ENCODE data around the gene ZNF175. TPM values are rescaled to one million over a fixed set of nuclear protein-coding genes. Genes with fewer than 3 reads are reported as not detected.

The ZNF175 gene
- total RNA-seq, 2 donors from 2014 or later: 10.8 to 11.3 TPM

- Histone ChIP-seq H3K9ac (ENCODE audit: extremely low read depth, low read length, poor library complexity, severe bottlenecking) (no peak overlapping the region), H3K27ac (ENCODE audit: low read depth, low read length) (no peak overlapping the region), H3K9me3 (ENCODE audit: control insufficient read depth, low read length) (no peaks in the 10 kb centered on the region), H3K36me3 (ENCODE audit: control insufficient read depth, insufficient read depth, low read length) (no peaks in the 10 kb centered on the region), H3K4me1 (ENCODE audit: control insufficient read depth, insufficient read depth, low read length) (no peaks in the 10 kb centered on the region), H3K4me3 (ENCODE audit: low read length) (no peak overlapping the region), H3K27me3 (ENCODE audit: control insufficient read depth, insufficient read depth, low read length, poor library complexity, severe bottlenecking) (peaks cover 11% of the 10 kb centered on the region)
- DNase-seq: no peak
- 49 to 67% methylated on average over 3 of the region's 3 CpGs for WGBS, 2 experiments (ENCODE audit: insufficient coverage in 1 of 2, insufficient read length in 1 of 2)
- Mint-ChIP-seq H3K4me1 (peaks cover 8% of the 10 kb centered on the region), H3K9me3 (peaks cover 6% of the 10 kb centered on the region), H3K4me3 (no peak overlapping the region), H3K27me3 (ENCODE audit: insufficient read depth) (peaks cover 32% of the 10 kb centered on the region), H3K36me3 (ENCODE audit: low read depth) (no peaks in the 10 kb centered on the region), H3K27ac (no peak overlapping the region)
- TF ChIP-seq CTCF (conservative IDR thresholded peaks at IDR 0.05): no peak
Observed at GRCh38 chr19:51551673-51552432, 19.2 kb upstream of the ZNF175 start.

GRCh38 chr19:51552608-51552995, 18.5 kb upstream of the ZNF175 start:
- Histone ChIP-seq H3K36me3 (ENCODE audit: control insufficient read depth, insufficient read depth, low read length) (no peaks in the 10 kb centered on the region), H3K9ac (ENCODE audit: extremely low read depth, low read length, poor library complexity, severe bottlenecking) (no peak overlapping the region), H3K4me3 (ENCODE audit: low read length) (no peak overlapping the region), H3K27me3 (ENCODE audit: control insufficient read depth, insufficient read depth, low read length, poor library complexity, severe bottlenecking) (peaks cover 13% of the 10 kb centered on the region), H3K4me1 (ENCODE audit: control insufficient read depth, insufficient read depth, low read length) (no peaks in the 10 kb centered on the region), H3K27ac (ENCODE audit: low read depth, low read length) (no peak overlapping the region), H3K9me3 (ENCODE audit: control insufficient read depth, low read length) (no peaks in the 10 kb centered on the region)
- H3K36me3 Mint-ChIP-seq (ENCODE audit: low read depth): no peaks in the 10 kb centered on the region
- WGBS, 2 experiments (ENCODE audit: insufficient coverage in 1 of 2, insufficient read length in 1 of 2): 20 to 27% methylated on average over 1 of the region's 1 CpG
- H3K4me3 Mint-ChIP-seq: no peak overlapping the region
- TF ChIP-seq CTCF (conservative IDR thresholded peaks at IDR 0.05): no peak
- H3K9me3 Mint-ChIP-seq: peaks cover 6% of the 10 kb centered on the region
- DNase-seq: no peak
- peaks cover 4% of the 10 kb centered on the region for H3K4me1 Mint-ChIP-seq
- H3K27ac Mint-ChIP-seq: no peak overlapping the region
- H3K27me3 Mint-ChIP-seq (ENCODE audit: insufficient read depth): peaks cover 34% of the 10 kb centered on the region

- peak; percentile 96 for DNase-seq
- Histone ChIP-seq H3K27ac (ENCODE audit: low read depth, low read length) (no peak overlapping the region), H3K9me3 (ENCODE audit: control insufficient read depth, low read length) (no peaks in the 10 kb centered on the region), H3K36me3 (ENCODE audit: control insufficient read depth, insufficient read depth, low read length) (no peaks in the 10 kb centered on the region), H3K27me3 (ENCODE audit: control insufficient read depth, insufficient read depth, low read length, poor library complexity, severe bottlenecking) (peaks cover 13% of the 10 kb centered on the region), H3K9ac (ENCODE audit: extremely low read depth, low read length, poor library complexity, severe bottlenecking) (no peak overlapping the region), H3K4me3 (ENCODE audit: low read length) (no peak overlapping the region), H3K4me1 (ENCODE audit: control insufficient read depth, insufficient read depth, low read length) (no peaks in the 10 kb centered on the region)
- Mint-ChIP-seq H3K36me3 (ENCODE audit: low read depth) (no peaks in the 10 kb centered on the region), H3K27ac (no peak overlapping the region), H3K4me1 (no peaks in the 10 kb centered on the region), H3K4me3 (no peak overlapping the region), H3K27me3 (ENCODE audit: insufficient read depth) (peaks cover 35% of the 10 kb centered on the region), H3K9me3 (peaks cover 3% of the 10 kb centered on the region)
- TF ChIP-seq CTCF (conservative IDR thresholded peaks at IDR 0.05): no peak
- WGBS, 2 experiments (ENCODE audit: insufficient coverage in 1 of 2, insufficient read length in 1 of 2): 14 to 16% methylated on average over 13 to 20 of the region's 20 CpGs
Observed at GRCh38 chr19:51552996-51553725, 17.9 kb upstream of the ZNF175 start.
